Measurements from ENCODE around the gene CCDC88B. TPM values are rescaled to one million over a fixed set of nuclear protein-coding genes. Genes with fewer than 3 reads are reported as not detected.
A peak's percentile ranks its signal among the peaks of the same experiment; 100 is the strongest.

The CCDC88B gene
- total RNA-seq: 100 to 1,000 TPM; 103 to 127 TPM

DNA sequence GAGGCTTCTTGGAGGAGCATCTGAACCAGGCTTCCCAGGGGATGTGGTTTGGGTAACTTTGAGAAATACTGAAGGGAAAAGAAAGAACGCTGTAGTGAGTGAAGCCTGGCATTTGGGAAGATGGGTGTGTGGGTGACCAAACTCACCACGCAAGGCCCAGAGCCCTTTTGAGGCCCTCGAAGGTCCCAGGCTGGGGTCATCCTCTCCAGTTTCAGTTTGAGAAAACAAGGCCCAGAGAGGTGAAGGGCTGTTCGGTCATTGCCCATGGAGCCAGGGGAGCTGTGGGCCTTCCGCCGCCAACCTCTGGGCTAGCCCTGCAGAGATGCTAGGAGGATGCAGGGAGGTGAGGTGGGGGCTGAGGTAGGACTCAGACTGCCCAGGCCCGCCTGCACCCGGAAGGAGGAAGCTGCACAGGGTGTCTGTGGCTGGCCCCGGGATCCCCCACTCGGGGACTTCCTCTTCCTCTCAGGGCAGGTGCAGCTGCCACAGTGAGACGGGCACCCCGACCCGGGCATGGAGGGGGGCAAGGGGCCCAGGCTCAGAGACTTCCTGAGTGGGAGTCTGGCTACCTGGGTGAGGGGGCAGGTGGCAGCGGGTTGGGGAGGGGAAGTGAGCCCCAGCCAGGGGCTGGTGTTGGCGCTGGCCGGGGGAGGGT lies at the start of gene CCDC88B:
Gene CCDC88B (plus strand): TSS at position 451 of the 655 bp plus-strand sequence. CDS start 63 bp downstream, at position 514.
- H3K4me1 Mint-ChIP-seq: peaks cover 48% of the 10 kb centered on the region
- no peaks in the 10 kb centered on the region for H3K27me3 Mint-ChIP-seq
- ChIA-PET CTCF (interaction anchor here (0.7 to 1.1 kb wide), 2 partner anchors 8 to 18 kb away, joined by 3 to 5 read pairs; no protein-coding TSS in a partner anchor), POLR2A (interaction anchor here (0.6 to 0.7 kb wide), 2 partner anchors 8 to 70 kb away, joined by 3 to 4 read pairs; no protein-coding TSS in a partner anchor)
- H3K9me3 Mint-ChIP-seq: no peaks in the 10 kb centered on the region
- peak within 1 kb of the TSS; percentile 84 for H3K4me3 Mint-ChIP-seq
- peaks cover 23% of the 10 kb centered on the region for H3K36me3 Mint-ChIP-seq (ENCODE audit: low read depth)
- peak within 1 kb of the TSS; percentile 92 for H3K27ac Mint-ChIP-seq
- peak; percentile 91 for DNase-seq

DNA sequence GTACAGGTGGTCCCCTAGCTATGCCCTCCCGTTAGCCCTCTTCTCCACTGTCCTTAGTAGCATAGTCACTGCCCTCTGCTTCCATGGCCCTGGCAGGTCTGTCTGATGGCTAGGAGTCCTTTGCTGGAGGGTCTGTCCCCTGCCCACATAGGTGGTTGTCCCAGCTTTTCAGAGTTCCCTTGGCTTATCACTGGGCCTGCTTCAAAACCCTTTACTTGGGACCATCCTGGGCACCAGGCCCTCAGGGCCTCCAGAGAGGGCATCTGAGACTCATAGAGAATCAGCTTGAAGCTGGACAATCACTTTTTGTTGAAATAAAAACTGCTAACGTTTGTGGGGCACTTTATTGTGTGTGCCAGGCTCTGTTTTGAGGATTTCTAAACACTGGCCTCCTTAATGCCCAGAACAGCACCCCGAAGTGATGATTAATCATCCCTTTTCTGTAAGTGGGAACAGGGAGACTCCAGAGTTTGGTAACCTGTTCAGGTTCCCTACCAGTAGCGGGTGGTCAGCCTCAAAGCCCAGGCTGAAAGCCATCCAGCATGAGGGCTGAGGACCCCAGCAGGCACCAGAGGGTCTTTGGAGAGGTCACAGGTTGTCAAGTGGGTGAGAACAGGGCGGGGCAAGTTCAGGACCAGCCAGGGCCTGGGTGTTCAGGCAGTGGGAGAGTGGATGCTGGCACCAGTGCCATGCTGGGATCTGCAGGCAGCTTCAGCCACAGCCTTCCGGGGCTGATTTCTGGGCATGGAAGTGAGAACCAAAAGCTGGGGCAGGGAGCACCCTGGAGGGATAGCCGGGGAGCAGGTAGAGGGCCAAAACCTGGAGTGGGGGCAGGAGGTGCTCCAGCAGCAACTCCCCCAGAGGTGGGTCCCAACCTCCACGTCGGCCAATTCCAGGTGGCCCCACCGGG lies 49.4 kb upstream of the CCDC88B start:
- POLR2A ChIA-PET: no interaction called here

DNA sequence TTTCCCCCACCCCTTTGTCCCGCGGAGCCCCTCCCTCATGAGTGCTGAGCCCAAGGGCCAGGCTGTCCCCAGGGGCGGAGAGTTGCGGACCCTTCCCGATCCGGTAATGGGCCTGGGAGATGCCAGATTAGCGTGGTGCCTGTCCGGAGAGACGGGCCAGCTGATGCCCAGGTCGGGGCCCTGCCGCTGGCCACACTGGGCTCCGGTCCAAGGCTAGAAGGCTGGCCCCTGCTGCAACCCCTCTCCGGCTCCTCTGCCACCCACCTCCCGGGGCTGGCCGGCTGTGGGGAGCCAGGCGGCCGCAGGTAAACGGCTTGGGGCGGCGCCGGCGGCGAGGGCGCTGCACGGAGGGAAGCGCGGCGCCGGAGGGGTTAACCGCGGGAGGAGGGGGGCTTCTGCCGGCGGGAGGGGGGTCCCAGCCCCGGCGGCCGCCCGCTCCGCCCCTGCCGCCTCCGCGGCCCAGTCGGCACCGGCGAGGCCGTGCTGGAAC lies 48.7 kb upstream of the CCDC88B start, which contains the start of gene KCNK4:
Gene KCNK4 (plus strand): TSS at position 41 of the 490 bp plus-strand sequence. CDS start 1,717 bp downstream, outside the sequence.
- peak within 1 kb of the TSS; percentile 26 for H3K4me3 Mint-ChIP-seq
- peaks cover 19% of the 10 kb centered on the region for H3K4me1 Mint-ChIP-seq
- ChIA-PET CTCF (interaction anchor here (5.1 kb wide), 1 partner anchor 12 kb away, joined by 50 read pairs; the partner anchor contains the start of gene ESRRA), POLR2A (no interaction called here)
- no peak for DNase-seq
- peaks cover 4% of the 10 kb centered on the region for H3K36me3 Mint-ChIP-seq (ENCODE audit: low read depth)
- H3K27me3 Mint-ChIP-seq: peaks cover 50% of the 10 kb centered on the region
- no peaks in the 10 kb centered on the region for H3K9me3 Mint-ChIP-seq
- H3K27ac Mint-ChIP-seq: no peak within 1 kb of the TSS

More for the DNA sequence above, 49.4 kb upstream of the CCDC88B start:
- Mint-ChIP-seq H3K4me3 (peak overlapping the region; percentile 26), H3K36me3 (ENCODE audit: low read depth) (peaks cover 4% of the 10 kb centered on the region), H3K27me3 (peaks cover 43% of the 10 kb centered on the region), H3K4me1 (peaks cover 22% of the 10 kb centered on the region), H3K27ac (no peak overlapping the region), H3K9me3 (no peaks in the 10 kb centered on the region)
- CTCF ChIA-PET: interaction anchor here (1.1 to 5.1 kb wide), 3 partner anchors 12 to 84 kb away, joined by 3 to 50 read pairs (median 5); partner anchors contain the start of genes ESRRA and FERMT3
- no peak for DNase-seq

DNA sequence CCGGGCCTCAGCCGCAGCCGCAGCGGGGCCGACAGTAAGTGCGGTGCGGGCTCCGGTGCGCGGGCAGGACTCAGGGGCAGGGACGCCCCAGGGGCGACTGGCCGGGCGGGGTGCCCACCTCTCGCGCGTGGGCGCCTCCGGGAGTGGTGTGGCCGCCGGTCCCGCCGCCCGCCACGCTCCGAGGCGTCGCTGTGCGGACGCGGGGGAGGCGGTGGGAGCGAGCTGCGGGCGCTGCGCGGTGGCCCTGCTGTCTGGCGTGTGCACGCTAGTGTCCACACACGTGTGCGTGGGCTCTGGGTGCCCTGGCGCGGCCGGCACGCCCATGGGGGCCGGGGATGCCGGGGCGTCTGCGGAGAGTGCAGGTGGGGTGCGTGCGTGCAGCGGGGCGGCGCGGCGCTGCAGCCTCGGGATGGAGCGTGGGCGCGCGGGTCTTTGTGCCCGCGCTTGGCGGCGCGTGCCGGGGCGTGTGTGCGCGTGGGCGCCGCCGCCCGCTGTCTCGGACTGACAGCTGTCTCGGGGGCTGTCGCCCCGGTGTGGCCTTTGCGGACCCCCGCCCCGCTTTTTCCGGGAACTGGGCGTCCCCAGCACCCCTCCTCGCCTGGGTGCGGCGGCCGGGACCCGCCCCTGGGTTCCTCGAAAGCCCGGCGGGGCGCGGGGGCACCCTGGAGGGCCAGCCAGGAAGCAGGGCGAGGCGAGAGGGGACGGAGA lies 48.1 kb upstream of the CCDC88B start:
- Mint-ChIP-seq H3K4me3 (no peak overlapping the region), H3K36me3 (ENCODE audit: low read depth) (peaks cover 4% of the 10 kb centered on the region), H3K27me3 (peaks cover 56% of the 10 kb centered on the region), H3K4me1 (peaks cover 13% of the 10 kb centered on the region), H3K9me3 (no peaks in the 10 kb centered on the region), H3K27ac (no peak overlapping the region)
- ChIA-PET POLR2A (no interaction called here), CTCF (interaction anchor here (1.5 to 5.1 kb wide), 2 partner anchors 11 to 46 kb away, joined by 4 to 50 read pairs; partner anchors contain the start of gene ESRRA)
- DNase-seq: no peak

GRCh38 chr11:64292460-64293254 lies 47.3 kb upstream of the CCDC88B start:
- no peak overlapping the region for H3K27ac Mint-ChIP-seq

GRCh38 chr11:64294774-64295173 lies 45.2 kb upstream of the CCDC88B start:
- Mint-ChIP-seq H3K4me1 (peaks cover 19% of the 10 kb centered on the region), H3K27me3 (peaks cover 79% of the 10 kb centered on the region), H3K9me3 (no peaks in the 10 kb centered on the region), H3K27ac (no peak overlapping the region), H3K36me3 (ENCODE audit: low read depth) (peaks cover 2% of the 10 kb centered on the region), H3K4me3 (no peak overlapping the region)
- POLR2A ChIA-PET: no interaction called here
- no peak for DNase-seq
- CTCF ChIA-PET: interaction anchor here (0.6 to 2.5 kb wide), 7 partner anchors 8 to 349 kb away, joined by 3 to 8 read pairs (median 4); no protein-coding TSS in a partner anchor

More at GRCh38 chr11:64292460-64293254, 47.3 kb upstream of the CCDC88B start:
- Mint-ChIP-seq H3K27me3 (peaks cover 63% of the 10 kb centered on the region), H3K9me3 (no peaks in the 10 kb centered on the region), H3K4me1 (peaks cover 15% of the 10 kb centered on the region), H3K36me3 (ENCODE audit: low read depth) (peaks cover 3% of the 10 kb centered on the region), H3K4me3 (no peak overlapping the region)
- POLR2A ChIA-PET: no interaction called here
- no peak for DNase-seq
- CTCF ChIA-PET: interaction anchor here (1.5 to 5.1 kb wide), 2 partner anchors 10 to 47 kb away, joined by 4 to 50 read pairs; partner anchors contain the start of gene ESRRA

- DNase-seq: no peak
Measured at GRCh38 chr11:64295760-64296159, 44.2 kb upstream of the CCDC88B start.

GRCh38 chr11:64296236-64296635 lies 43.8 kb upstream of the CCDC88B start:
- Mint-ChIP-seq H3K36me3 (ENCODE audit: low read depth) (no peaks in the 10 kb centered on the region), H3K27ac (no peak overlapping the region), H3K4me1 (peaks cover 25% of the 10 kb centered on the region), H3K27me3 (peaks cover 79% of the 10 kb centered on the region), H3K4me3 (no peak overlapping the region), H3K9me3 (no peaks in the 10 kb centered on the region)
- no peak for DNase-seq
- ChIA-PET CTCF (interaction anchor here (0.8 to 2.5 kb wide), 5 partner anchors 8 to 91 kb away, joined by 3 to 8 read pairs (median 4); partner anchors contain the start of genes BAD, PRDX5 and TRMT112), POLR2A (no interaction called here)

More at GRCh38 chr11:64295760-64296159, 44.2 kb upstream of the CCDC88B start:
- Mint-ChIP-seq H3K36me3 (ENCODE audit: low read depth) (peaks cover under 1% of the 10 kb centered on the region), H3K27ac (no peak overlapping the region), H3K27me3 (peaks cover 80% of the 10 kb centered on the region), H3K4me1 (peaks cover 23% of the 10 kb centered on the region), H3K4me3 (no peak overlapping the region), H3K9me3 (no peaks in the 10 kb centered on the region)
- POLR2A ChIA-PET: no interaction called here
- CTCF ChIA-PET: interaction anchor here (0.7 to 2.5 kb wide), 4 partner anchors 9 to 350 kb away, joined by 3 to 8 read pairs (median 4); no protein-coding TSS in a partner anchor

DNA sequence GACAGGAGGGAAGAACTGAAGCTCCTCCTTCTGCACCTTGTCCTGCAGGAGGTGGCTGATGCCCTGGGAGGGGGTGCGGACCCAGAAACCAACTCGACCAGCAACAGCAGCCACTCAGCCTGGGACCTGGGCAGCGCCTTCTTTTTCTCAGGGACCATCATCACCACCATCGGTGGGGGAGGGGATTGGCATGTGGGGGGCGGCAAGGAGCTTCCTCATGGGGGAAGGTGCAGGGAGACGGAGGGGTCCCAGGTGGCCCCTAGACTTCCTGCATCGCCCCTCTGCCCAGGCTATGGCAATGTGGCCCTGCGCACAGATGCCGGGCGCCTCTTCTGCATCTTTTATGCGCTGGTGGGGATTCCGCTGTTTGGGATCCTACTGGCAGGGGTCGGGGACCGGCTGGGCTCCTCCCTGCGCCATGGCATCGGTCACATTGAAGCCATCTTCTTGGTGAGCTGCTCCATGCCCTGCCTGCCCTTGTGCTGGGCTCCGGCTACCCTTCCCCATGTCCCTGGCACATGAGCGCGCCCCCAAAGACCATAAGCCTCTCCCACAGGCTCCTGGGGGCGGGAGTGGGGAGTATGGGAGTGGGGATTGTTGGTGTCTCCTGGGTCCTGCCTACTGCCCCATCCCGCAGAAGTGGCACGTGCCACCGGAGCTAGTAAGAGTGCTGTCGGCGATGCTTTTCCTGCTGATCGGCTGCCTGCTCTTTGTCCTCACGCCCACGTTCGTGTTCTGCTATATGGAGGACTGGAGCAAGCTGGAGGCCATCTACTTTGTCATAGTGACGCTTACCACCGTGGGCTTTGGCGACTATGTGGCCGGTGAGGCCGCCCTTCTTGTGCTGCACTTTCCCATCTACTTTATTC lies 42.9 kb upstream of the CCDC88B start:
- no peaks in the 10 kb centered on the region for H3K9me3 Mint-ChIP-seq
- POLR2A ChIA-PET: no interaction called here

DNA sequence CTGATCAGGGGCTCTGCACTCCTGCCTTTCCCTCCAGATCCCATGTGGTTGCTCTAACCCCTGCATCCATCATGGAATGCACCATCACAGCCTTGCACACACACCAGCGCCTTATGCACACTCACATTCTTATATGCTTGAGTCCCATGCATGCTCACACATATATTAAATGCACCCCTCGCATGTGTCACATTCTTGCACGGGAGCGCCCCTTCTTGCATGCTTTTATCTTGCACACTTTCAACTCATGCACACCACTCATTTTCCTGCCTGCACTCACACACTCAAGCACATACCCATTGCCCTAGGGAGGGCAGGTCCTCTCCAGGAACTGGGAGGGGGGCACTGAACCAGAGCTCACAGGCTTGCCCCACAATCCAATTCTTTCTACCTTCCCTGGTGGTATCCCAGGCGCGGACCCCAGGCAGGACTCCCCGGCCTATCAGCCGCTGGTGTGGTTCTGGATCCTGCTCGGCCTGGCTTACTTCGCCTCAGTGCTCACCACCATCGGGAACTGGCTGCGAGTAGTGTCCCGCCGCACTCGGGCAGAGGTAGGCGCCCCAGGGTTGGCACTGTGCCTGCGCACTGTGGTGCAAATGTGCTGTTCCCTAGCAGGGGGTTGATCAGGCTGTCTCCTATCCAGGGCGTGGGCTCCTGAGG lies 42.2 kb upstream of the CCDC88B start:
- peaks cover 79% of the 10 kb centered on the region for H3K27me3 Mint-ChIP-seq
- no peak for DNase-seq
- H3K27ac Mint-ChIP-seq: no peak overlapping the region
- no peak overlapping the region for H3K4me3 Mint-ChIP-seq
- ChIA-PET POLR2A (no interaction called here), CTCF (interaction anchor here (2.0 kb wide), 1 partner anchor 12 kb away, joined by 6 read pairs; the partner anchor contains the start of gene GPR137)
- H3K9me3 Mint-ChIP-seq: no peaks in the 10 kb centered on the region
- H3K4me1 Mint-ChIP-seq: peaks cover 22% of the 10 kb centered on the region
- H3K36me3 Mint-ChIP-seq (ENCODE audit: low read depth): no peaks in the 10 kb centered on the region

More for the DNA sequence above, 42.9 kb upstream of the CCDC88B start:
- no peak for DNase-seq
- Mint-ChIP-seq H3K27ac (no peak overlapping the region), H3K4me3 (no peak overlapping the region), H3K4me1 (peaks cover 25% of the 10 kb centered on the region), H3K27me3 (peaks cover 82% of the 10 kb centered on the region), H3K36me3 (ENCODE audit: low read depth) (no peaks in the 10 kb centered on the region)
- CTCF ChIA-PET: interaction anchor here (0.8 to 2.5 kb wide), 6 partner anchors 7 to 92 kb away, joined by 3 to 8 read pairs (median 4); partner anchors contain the start of genes BAD, GPR137, PRDX5 and TRMT112

Data from activated CD4-positive, alpha-beta T cell treated with anti-CD3 and anti-CD28 coated beads, Interleukin-2, amount 10 ng/mL, durations not matched to agents 7 days and 5 days (primary cell).